Caco-2 (cell line): ENCODE measurements around the gene LRRC31. TPM values are rescaled to one million over a fixed set of nuclear protein-coding genes. Genes with fewer than 3 reads are reported as not detected.

Experiments used
- BruUV-seq: library from RNA; stranded (reverse); fragments of 400-500 nt; replicated peaks from 2 replicates; lab custom pipeline; 2021; lab: Mats Ljungman, UMichigan
- CTCF ChIA-PET: fragments of 300-600 bp; sonication (Branson Sonifier 250); formaldehyde crosslinking; loops from one replicate; lab custom pipeline; 2022; ENCODE audit warnings: antibody characterized with exemption; lab: Charles Lee
- POLR2A ChIA-PET: fragments of 300-600 bp; sonication (Branson Sonifier 250); formaldehyde crosslinking; loops from one replicate; lab custom pipeline; 2022; ENCODE audit warnings: antibody characterized with exemption; lab: Charles Lee
- DNase-seq, 2 experiments: peaks; one replicate each; pipeline versions ENCODE4 v3.0.0 to v3.0.0-alpha.2; 2020 to 2022
- H3K27me3 ChIP-seq: replicated peaks from 2 replicates; pipeline ENCODE4 v1.6.0; 2011; ENCODE audit warnings: low read length; ENCODE audit not compliant: control insufficient read depth, insufficient read depth
- H3K36me3 ChIP-seq: 2 replicates; pipeline ENCODE4 v1.5.1; 2011; ENCODE audit warnings: low read length; ENCODE audit not compliant: control insufficient read depth, insufficient read depth
- H3K4me1 ChIP-seq: fragments of 250-450 bp; sonication (Bioruptor Pico); 2 replicates; pipeline ENCODE4 v1.5.1; 2020; ENCODE audit warnings: mild to moderate bottlenecking
- H3K4me3 ChIP-seq: 2 replicates; pipeline ENCODE4 v1.5.1; 2011; ENCODE audit warnings: low read depth, mild to moderate bottlenecking, control low read depth, low read length
- H3K9me3 ChIP-seq: fragments of 250-450 bp; sonication (Bioruptor Pico); 2 replicates; pipeline ENCODE4 v1.5.1; 2020; ENCODE audit warnings: mild to moderate bottlenecking, moderate library complexity
- H3K27ac Mint-ChIP-seq: one replicate; pipeline ENCODE4 v1.8.0; 2022; ENCODE audit warnings: mixed read lengths; ENCODE audit not compliant: unreplicated experiment
- H3K27me3 Mint-ChIP-seq: one replicate; pipeline ENCODE4 v1.8.0; 2022; ENCODE audit warnings: mixed read lengths; ENCODE audit not compliant: insufficient read depth, unreplicated experiment
- H3K36me3 Mint-ChIP-seq: one replicate; pipeline ENCODE4 v1.8.0; 2022; ENCODE audit warnings: mild to moderate bottlenecking, mixed read lengths; ENCODE audit not compliant: insufficient read depth, unreplicated experiment
- H3K4me1 Mint-ChIP-seq: one replicate; pipeline ENCODE4 v1.8.0; 2022; ENCODE audit warnings: low read depth, mixed read lengths; ENCODE audit not compliant: unreplicated experiment
- H3K4me3 Mint-ChIP-seq: one replicate; pipeline ENCODE4 v1.8.0; 2022; ENCODE audit warnings: mild to moderate bottlenecking, moderate library complexity, mixed read lengths; ENCODE audit not compliant: unreplicated experiment
- H3K9me3 Mint-ChIP-seq: one replicate; pipeline ENCODE4 v1.8.0; 2022; ENCODE audit warnings: mixed read lengths; ENCODE audit not compliant: unreplicated experiment
- intact Hi-C: fragments of 100-400 bp; cut with micrococcal nuclease; formaldehyde crosslinking; loops from one replicate; pipeline ENCODE4 v1.10.0; 2022; ENCODE audit not compliant: unreplicated experiment
- total RNA-seq: library from RNA; stranded (reverse); gene quantifications from 2 replicates; pipeline ENCODE4 v1.2.3, GENCODE V29; 2022
- TF ChIP-seq, protein P1 (sequence below), 2 experiments: fragments of 200-600 bp in 1 of 2; IDR thresholded peaks; 1 replicate in 1 of 2; 2 replicates in 1 of 2; pipeline versions ENCODE4 v1.5.1 to v1.8.0; 2011 to 2022; ENCODE audit warnings: antibody characterized with exemption in 1 of 2, control low read depth in 1 of 2, inconsistent platforms in 1 of 2, low read depth in 1 of 2, low read length in 1 of 2, mild to moderate bottlenecking in 1 of 2, moderate library complexity in 1 of 2; ENCODE audit not compliant: insufficient read depth in 1 of 2, severe bottlenecking in 1 of 2, unreplicated experiment in 1 of 2

LRRC31 gene
- total RNA-seq, 1 experiment from 2014 or later = 0.64 TPM

DNA sequence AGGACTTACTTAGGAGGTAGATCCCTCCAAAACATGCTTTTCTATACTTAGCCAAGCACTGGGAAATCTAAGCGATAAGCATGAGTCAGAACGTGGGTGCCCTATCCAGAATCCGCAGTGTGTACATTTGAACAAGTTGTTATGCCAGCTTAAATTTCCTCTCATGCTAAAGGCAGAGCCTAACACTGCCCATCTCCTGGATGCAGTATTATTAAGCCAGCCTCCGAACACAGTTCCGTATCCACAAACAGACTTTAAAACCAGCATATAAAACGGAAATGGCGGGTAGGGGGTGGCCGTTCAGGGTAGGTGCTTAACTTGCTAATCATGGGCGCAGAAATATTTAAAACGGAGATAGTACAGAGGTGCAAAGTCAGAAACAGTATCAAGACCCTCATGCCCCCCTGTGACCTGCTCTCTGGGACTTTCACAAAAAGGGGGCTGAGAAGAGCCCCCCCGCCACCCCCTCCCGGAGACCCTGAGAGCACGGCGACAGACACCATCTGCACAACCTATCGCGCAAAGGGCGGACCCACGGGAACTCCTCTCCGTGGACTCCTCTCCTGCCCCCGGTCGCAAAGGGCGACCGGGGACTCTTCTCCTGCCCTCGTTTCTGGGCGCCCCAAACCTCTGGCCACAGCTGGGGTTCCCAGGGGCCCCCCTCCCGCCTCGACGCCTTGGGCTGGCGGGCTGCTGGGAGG lies 58.0 kb downstream of the LRRC31 start:
- intact Hi-C loops = no loop called here
- no peak for DNase-seq
- ChIA-PET POLR2A (no interaction called here), CTCF (no interaction called here)
- peaks cover 9% of the 10 kb centered on the region for H3K9me3 ChIP-seq
- BruUV-seq = no TSS peak
- Mint-ChIP-seq H3K27me3 (peaks cover 2% of the 10 kb centered on the region), H3K4me3 (peak overlapping the region; percentile 60), H3K27ac (no peak overlapping the region), H3K36me3 (no peaks in the 10 kb centered on the region), H3K9me3 (peaks cover 15% of the 10 kb centered on the region), H3K4me1 (no peaks in the 10 kb centered on the region)
- no peaks in the 10 kb centered on the region for H3K4me1 ChIP-seq
- no peaks in the 10 kb centered on the region for H3K27me3 ChIP-seq
- H3K4me3 ChIP-seq = peak overlapping the region; percentile 33
- TF ChIP-seq, protein P1, sequence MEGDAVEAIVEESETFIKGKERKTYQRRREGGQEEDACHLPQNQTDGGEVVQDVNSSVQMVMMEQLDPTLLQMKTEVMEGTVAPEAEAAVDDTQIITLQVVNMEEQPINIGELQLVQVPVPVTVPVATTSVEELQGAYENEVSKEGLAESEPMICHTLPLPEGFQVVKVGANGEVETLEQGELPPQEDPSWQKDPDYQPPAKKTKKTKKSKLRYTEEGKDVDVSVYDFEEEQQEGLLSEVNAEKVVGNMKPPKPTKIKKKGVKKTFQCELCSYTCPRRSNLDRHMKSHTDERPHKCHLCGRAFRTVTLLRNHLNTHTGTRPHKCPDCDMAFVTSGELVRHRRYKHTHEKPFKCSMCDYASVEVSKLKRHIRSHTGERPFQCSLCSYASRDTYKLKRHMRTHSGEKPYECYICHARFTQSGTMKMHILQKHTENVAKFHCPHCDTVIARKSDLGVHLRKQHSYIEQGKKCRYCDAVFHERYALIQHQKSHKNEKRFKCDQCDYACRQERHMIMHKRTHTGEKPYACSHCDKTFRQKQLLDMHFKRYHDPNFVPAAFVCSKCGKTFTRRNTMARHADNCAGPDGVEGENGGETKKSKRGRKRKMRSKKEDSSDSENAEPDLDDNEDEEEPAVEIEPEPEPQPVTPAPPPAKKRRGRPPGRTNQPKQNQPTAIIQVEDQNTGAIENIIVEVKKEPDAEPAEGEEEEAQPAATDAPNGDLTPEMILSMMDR (IDR thresholded peaks at IDR 0.05; ENCODE audit: insufficient read depth in 1 of 2, low read depth in 1 of 2, low read length in 1 of 2, severe bottlenecking in 1 of 2, unreplicated experiment in 1 of 2) = no peak
- no peaks in the 10 kb centered on the region for H3K36me3 ChIP-seq

DNA sequence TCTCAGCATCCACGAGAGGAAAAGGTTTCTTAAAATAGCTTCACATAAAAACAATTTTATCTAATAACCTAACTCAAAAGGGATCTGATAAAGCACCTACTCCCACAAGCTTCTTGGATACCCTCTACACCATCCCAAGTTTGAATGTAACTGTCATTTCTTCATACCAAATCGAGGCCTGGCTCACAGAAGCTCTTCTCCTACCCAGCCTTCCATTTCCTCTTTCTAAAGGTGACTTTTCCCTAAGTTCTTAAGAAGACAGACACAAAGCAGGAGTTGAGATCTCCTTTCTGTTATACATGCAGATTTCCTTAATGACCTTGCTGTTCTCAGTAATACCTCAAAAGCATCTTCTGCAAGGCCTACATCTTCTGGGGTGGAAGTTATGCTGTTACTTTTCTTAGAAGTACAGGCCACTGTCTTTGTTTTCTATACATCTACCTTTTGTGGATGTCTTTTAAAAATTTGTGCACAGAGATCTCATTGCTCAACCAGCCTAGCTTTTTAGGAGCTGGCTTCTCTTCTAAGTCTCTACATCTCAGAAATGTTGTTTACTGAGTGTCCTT lies 60.4 kb downstream of the LRRC31 start:
- ChIA-PET POLR2A (no interaction called here), CTCF (no interaction called here)
- Mint-ChIP-seq H3K9me3 (no peaks in the 10 kb centered on the region), H3K36me3 (no peaks in the 10 kb centered on the region), H3K27ac (no peak overlapping the region), H3K27me3 (peaks cover 2% of the 10 kb centered on the region), H3K4me3 (no peak overlapping the region), H3K4me1 (no peaks in the 10 kb centered on the region)
- no peaks in the 10 kb centered on the region for H3K4me1 ChIP-seq
- no peak overlapping the region for H3K4me3 ChIP-seq
- intact Hi-C loops = no loop called here
- H3K36me3 ChIP-seq = no peaks in the 10 kb centered on the region
- BruUV-seq = no TSS peak
- no peak for DNase-seq
- no peaks in the 10 kb centered on the region for H3K27me3 ChIP-seq
- TF ChIP-seq, protein P1 (IDR thresholded peaks at IDR 0.05; ENCODE audit: insufficient read depth in 1 of 2, low read depth in 1 of 2, low read length in 1 of 2, severe bottlenecking in 1 of 2, unreplicated experiment in 1 of 2) = no peak
- H3K9me3 ChIP-seq = no peaks in the 10 kb centered on the region

DNA sequence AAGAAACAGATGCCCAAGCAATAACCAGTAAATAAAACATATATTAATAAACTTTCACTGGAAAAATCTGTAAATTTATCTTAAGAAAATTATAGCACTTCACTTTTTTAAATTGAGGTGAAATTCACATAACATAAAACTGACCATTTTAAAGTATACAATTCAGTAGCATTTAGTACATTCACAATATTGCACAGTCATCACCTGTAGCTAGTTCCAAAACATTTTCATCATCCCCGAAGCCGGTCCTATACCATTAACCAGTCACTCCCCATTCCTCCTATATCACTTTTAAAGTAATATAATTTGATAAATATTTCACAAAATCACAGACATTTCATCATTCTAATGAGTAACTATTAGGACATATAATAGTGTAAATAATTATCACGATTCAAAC lies 65.1 kb downstream of the LRRC31 start:
- no peaks in the 10 kb centered on the region for H3K27me3 ChIP-seq
- H3K9me3 ChIP-seq = no peaks in the 10 kb centered on the region
- ChIA-PET CTCF (no interaction called here), POLR2A (no interaction called here)
- no peaks in the 10 kb centered on the region for H3K36me3 ChIP-seq
- TF ChIP-seq, protein P1 (IDR thresholded peaks at IDR 0.05; ENCODE audit: insufficient read depth in 1 of 2, low read depth in 1 of 2, low read length in 1 of 2, severe bottlenecking in 1 of 2, unreplicated experiment in 1 of 2) = no peak
- Mint-ChIP-seq H3K4me1 (no peaks in the 10 kb centered on the region), H3K36me3 (no peaks in the 10 kb centered on the region), H3K27me3 (peaks cover 2% of the 10 kb centered on the region), H3K9me3 (no peaks in the 10 kb centered on the region), H3K4me3 (no peak overlapping the region), H3K27ac (no peak overlapping the region)
- no peak overlapping the region for H3K4me3 ChIP-seq
- no peak for DNase-seq
- H3K4me1 ChIP-seq = no peaks in the 10 kb centered on the region
- intact Hi-C loops = no loop called here
- BruUV-seq = no TSS peak
